ENCODE results near the gene GLI3.

GLI3 gene

GRCh38 chr7:42137431-42137830, 99.6 kb downstream of the GLI3 start:
- DNase-seq: no peak

- DNase-seq: no peak
These were observed 101.3 kb downstream of the GLI3 start for GRCh38 chr7:42135728-42136127.

- DNase-seq: no peak
These were observed 102.6 kb downstream of the GLI3 start for GRCh38 chr7:42134276-42134876.

- no peak for DNase-seq
These were observed 103.7 kb downstream of the GLI3 start for GRCh38 chr7:42133321-42133720.

GRCh38 chr7:42128703-42129102, 108.3 kb downstream of the GLI3 start:
- no peak for DNase-seq

- DNase-seq: no peak
These were observed 109.8 kb downstream of the GLI3 start for GRCh38 chr7:42127232-42127622.

- no peak for DNase-seq
These were observed 110.4 kb downstream of the GLI3 start for GRCh38 chr7:42126475-42127231.

GRCh38 chr7:42125321-42125720, 111.7 kb downstream of the GLI3 start:
- no peak for DNase-seq

- DNase-seq: no peak
These were observed 113.3 kb downstream of the GLI3 start for GRCh38 chr7:42123716-42124115.

GRCh38 chr7:42120191-42120590, 116.8 kb downstream of the GLI3 start:
- no peak for DNase-seq

GRCh38 chr7:42117201-42117600, 119.8 kb downstream of the GLI3 start:
- DNase-seq: no peak

GRCh38 chr7:42115795-42116194, 121.2 kb downstream of the GLI3 start:
- DNase-seq: no peak

- no peak for DNase-seq
These were observed 126.7 kb downstream of the GLI3 start for GRCh38 chr7:42110333-42110732.

- no peak for DNase-seq
These were observed 128.0 kb downstream of the GLI3 start for GRCh38 chr7:42108803-42109528.

GRCh38 chr7:42107484-42108240, 129.3 kb downstream of the GLI3 start:
- no peak for DNase-seq

- DNase-seq: no peak
These were observed 130.4 kb downstream of the GLI3 start for GRCh38 chr7:42106562-42106961.

GRCh38 chr7:42105554-42106358, 131.3 kb downstream of the GLI3 start:
- DNase-seq: no peak

- DNase-seq: no peak
These were observed 132.3 kb downstream of the GLI3 start for GRCh38 chr7:42104694-42105093.

GRCh38 chr7:42104231-42104630, 132.8 kb downstream of the GLI3 start:
- DNase-seq: no peak

GRCh38 chr7:42103456-42103855, 133.6 kb downstream of the GLI3 start:
- DNase-seq: no peak

- no peak for DNase-seq
These were observed 134.0 kb downstream of the GLI3 start for GRCh38 chr7:42103020-42103419.

- no peak for DNase-seq
These were observed 134.7 kb downstream of the GLI3 start for GRCh38 chr7:42102301-42102700.

GRCh38 chr7:42100156-42100508, 136.9 kb downstream of the GLI3 start:
- DNase-seq: no peak

Data from activated CD8-positive, alpha-beta memory T cell treated with anti-CD3 and anti-CD28 coated beads, Interleukin-2, amount 50 U/mL, for 48 hours (primary cell).